Prostate gland (tissue), 2 donors: ENCODE data around the gene CFAP300.

ENCODE experiments used
- CTCF ChIP-seq, 4 experiments: fragments of 200-600 bp in 2 of 4; fragments of 450-650 bp in 2 of 4; sonication (generic) in 2 of 4; IDR thresholded peaks; 1 replicate in 3 of 4; 2 replicates in 1 of 4; pipeline ENCODE4 v1.5.1; 2016 to 2019; ENCODE audit warnings: antibody characterized with exemption in 4 of 4, mild to moderate bottlenecking in 2 of 4, moderate library complexity in 2 of 4
- POLR2A ChIP-seq: fragments of 450-650 bp; IDR thresholded peaks from one replicate; pipeline ENCODE4 v1.6.1; 2016; ENCODE audit warnings: antibody characterized with exemption, mild to moderate bottlenecking

- TF ChIP-seq CTCF (IDR thresholded peaks at IDR 0.05) (no peak), POLR2A (no peak)
These were observed 74.1 kb downstream of the CFAP300 start for GRCh38 chr11:102121329-102121728.
